IMR-90 (cell line): ENCODE measurements around the gene SYNE1. TPM values are rescaled to one million over a fixed set of nuclear protein-coding genes. Genes with fewer than 3 reads are reported as not detected.

Source experiments
- ATAC-seq: fragments of 200-7000 bp; cut with Tn5 transposase; 2 replicates; pipeline ENCODE4 v1.9.1; 2020; ENCODE audit warnings: low read depth, mild to moderate bottlenecking, moderate library complexity
- BruUV-seq: library from RNA; stranded (reverse); fragments of 400-500 nt; replicated peaks from 2 replicates; lab custom pipeline; 2021; lab: Mats Ljungman, UMichigan
- CTCF ChIA-PET: fragments of 300-600 bp; formaldehyde crosslinking; extraction: SDS; loops from one replicate; lab custom pipeline; 2021; ENCODE audit warnings: antibody characterized with exemption; lab: Yijun Ruan, JAX
- POLR2A ChIA-PET: fragments of 300-600 bp; sonication (Branson Sonifier 250); formaldehyde crosslinking; loops from one replicate; lab custom pipeline; 2022; ENCODE audit warnings: antibody characterized with exemption; ENCODE audit not compliant: unreplicated experiment; lab: Charles Lee
- DNase-seq: peaks from one replicate; pipeline ENCODE4 v3.0.0; 2013
- H2AFZ ChIP-seq: replicated peaks from 2 replicates; pipeline ENCODE3; 2013; ENCODE audit warnings: low read length, mild to moderate bottlenecking; ENCODE audit not compliant: poor library complexity
- H2AK5ac ChIP-seq: 2 replicates; pipeline ENCODE4 v1.6.1; 2013; ENCODE audit warnings: low read depth, low read length, inconsistent platforms
- H2AK9ac ChIP-seq: replicated peaks from 2 replicates; pipeline ENCODE3; 2013; ENCODE audit warnings: mild to moderate bottlenecking, low read depth, low read length, moderate library complexity; ENCODE audit not compliant: poor library complexity
- H2BK120ac ChIP-seq: 2 replicates; pipeline ENCODE4 v1.6.1; 2013; ENCODE audit warnings: low read depth, low read length, inconsistent platforms
- H2BK15ac ChIP-seq: 3 replicates; pipeline ENCODE4 v1.6.1; 2013; ENCODE audit warnings: low read depth, low read length, inconsistent platforms
- H2BK20ac ChIP-seq: 2 replicates; pipeline ENCODE4 v1.6.1; 2013; ENCODE audit warnings: low read depth, mild to moderate bottlenecking, inconsistent platforms, low read length, moderate library complexity
- H2BK5ac ChIP-seq: 2 replicates; pipeline ENCODE4 v1.6.1; 2013; ENCODE audit warnings: mild to moderate bottlenecking, low read depth, low read length, inconsistent platforms; ENCODE audit not compliant: poor library complexity, severe bottlenecking
- H3K14ac ChIP-seq: replicated peaks from 2 replicates; pipeline ENCODE4 v1.6.1; 2013; ENCODE audit warnings: low read depth, low read length, inconsistent platforms
- H3K18ac ChIP-seq: 2 replicates; pipeline ENCODE4 v1.6.1; 2013; ENCODE audit warnings: low read depth, low read length, control low read depth
- H3K23ac ChIP-seq: 2 replicates; pipeline ENCODE4 v1.6.1; 2013; ENCODE audit warnings: low read depth, low read length, inconsistent platforms
- H3K27ac ChIP-seq: 2 replicates; pipeline ENCODE4 v1.5.1; 2013; ENCODE audit warnings: mild to moderate bottlenecking, control low read depth, low read length; ENCODE audit not compliant: insufficient read depth
- H3K27me3 ChIP-seq: 2 replicates; pipeline ENCODE4 v1.6.1; 2013; ENCODE audit warnings: low read length; ENCODE audit not compliant: control insufficient read depth, insufficient read depth
- H3K36me3 ChIP-seq: 2 replicates; pipeline ENCODE4 v1.6.1; 2013; ENCODE audit warnings: low read length, mixed read lengths; ENCODE audit not compliant: control insufficient read depth, insufficient read depth
- H3K4ac ChIP-seq: 2 replicates; pipeline ENCODE4 v1.6.1; 2013; ENCODE audit warnings: low read depth, low read length, inconsistent platforms
- H3K4me1 ChIP-seq: 2 replicates; pipeline ENCODE4 v1.6.1; 2013; ENCODE audit warnings: low read length, mixed read lengths; ENCODE audit not compliant: control insufficient read depth, insufficient read depth
- H3K4me2 ChIP-seq: 2 replicates; pipeline ENCODE4 v1.6.1; 2013; ENCODE audit warnings: low read depth, mild to moderate bottlenecking, control low read depth, low read length, moderate library complexity
- H3K4me3 ChIP-seq: 2 replicates; pipeline ENCODE4 v1.5.1; 2013; ENCODE audit warnings: low read depth, mild to moderate bottlenecking, control low read depth, low read length, moderate library complexity; ENCODE audit not compliant: insufficient read depth
- H3K56ac ChIP-seq: 2 replicates; pipeline ENCODE4 v1.6.1; 2013; ENCODE audit warnings: low read length, inconsistent platforms; ENCODE audit not compliant: insufficient read depth; ENCODE audit errors: extremely low read depth
- H3K79me1 ChIP-seq, 2 experiments: 2 replicates each; pipeline ENCODE4 v1.6.1; 2013; ENCODE audit warnings: low read length in 2 of 2, inconsistent platforms in 1 of 2, low read depth in 1 of 2
- H3K9ac ChIP-seq: 2 replicates; pipeline ENCODE4 v1.6.1; 2013; ENCODE audit warnings: low read depth, low read length, control low read depth
- H3K9me1 ChIP-seq: 2 replicates; pipeline ENCODE4 v1.6.1; 2013; ENCODE audit warnings: low read length, inconsistent platforms; ENCODE audit not compliant: insufficient read depth
- H3K9me3 ChIP-seq: 2 replicates; pipeline ENCODE4 v1.6.1; 2013; ENCODE audit warnings: low read length; ENCODE audit not compliant: control insufficient read depth, insufficient read depth
- H4K20me1 ChIP-seq: 2 replicates; pipeline ENCODE4 v1.6.1; 2013; ENCODE audit warnings: low read length, inconsistent platforms; ENCODE audit not compliant: insufficient read depth
- H4K5ac ChIP-seq: 2 replicates; pipeline ENCODE4 v1.6.1; 2013; ENCODE audit warnings: mild to moderate bottlenecking, low read depth, low read length, control low read depth
- H4K8ac ChIP-seq, 2 experiments: 2 replicates each; pipeline ENCODE4 v1.6.1; 2013; ENCODE audit warnings: low read depth in 2 of 2, low read length in 2 of 2, control low read depth in 1 of 2, inconsistent platforms in 1 of 2
- H4K91ac ChIP-seq: 2 replicates; pipeline ENCODE4 v1.6.1; 2013; ENCODE audit warnings: low read depth, low read length, inconsistent platforms; ENCODE audit not compliant: insufficient read depth
- CHD1 ChIP-seq: IDR thresholded peaks from 2 replicates; pipeline ENCODE4 v1.6.1; 2012; ENCODE audit warnings: low read depth, low read length, improper control_type of control experiment
- MAFK ChIP-seq: IDR thresholded peaks from 2 replicates; pipeline ENCODE4 v1.6.1; 2012; ENCODE audit warnings: low read depth, low read length, improper control_type of control experiment
- POLR2A ChIP-seq: IDR thresholded peaks from 2 replicates; pipeline ENCODE4 v1.6.1; 2012; ENCODE audit warnings: mild to moderate bottlenecking, low read depth, low read length
- RCOR1 ChIP-seq: IDR thresholded peaks from 2 replicates; pipeline ENCODE4 v1.6.1; 2012; ENCODE audit warnings: mild to moderate bottlenecking, low read length, improper control_type of control experiment; ENCODE audit not compliant: insufficient replicate concordance
- SMC3 ChIP-seq: fragments of 150-350 bp; IDR thresholded peaks from 2 replicates; pipeline ENCODE4 v1.6.1; 2016; ENCODE audit warnings: low read depth, mild to moderate bottlenecking, antibody characterized with exemption, low read length, moderate library complexity
- WGBS, 2 experiments: methylation state at CpG; one replicate each; pipeline versions ENCODE4 v1.1.5 to v1.1.7; 2013; ENCODE audit warnings: missing lambda C conversion rate in 2 of 2; ENCODE audit not compliant: insufficient read length in 1 of 2; ENCODE audit errors: extremely low coverage in 2 of 2; 5-methylcytosine and 5-hydroxymethylcytosine counted together
- dilution Hi-C: fragments of 300-500 bp; cut with HindIII; formaldehyde crosslinking; loops from one replicate; pipeline ENCODE4 v1.14.3; 2018; ENCODE audit warnings: low sequenced_read_pairs; ENCODE audit not compliant: unreplicated experiment
- in situ Hi-C: fragments of 300-500 bp; cut with MboI; formaldehyde crosslinking; loops from 3 replicates; pipeline ENCODE4 v1.14.3; 2019; ENCODE audit warnings: low sequenced_read_pairs, inconsistent platforms, mixed read lengths
- intact Hi-C: fragments of 100-400 bp; cut with micrococcal nuclease; formaldehyde crosslinking; loops from 2 replicates; pipeline ENCODE4 v1.10.0; 2022
- polyA plus RNA-seq, 3 experiments: library from polyadenylated mRNA; depleted of rRNA; stranded (reverse); fragments of >200 nt; gene quantifications; 2 replicates each; pipeline ENCODE4 v1.2.3, GENCODE V29; 2012; ENCODE audit warnings: low replicate concordance in 1 of 3
- total RNA-seq: library from RNA; depleted of rRNA; stranded (reverse); fragments of >200 nt; gene quantifications from 2 replicates; pipeline ENCODE4 v1.2.3, GENCODE V29; 2012
- TF ChIP-seq, protein P1 (sequence below): conservative IDR thresholded peaks from 2 replicates; pipeline ENCODE4 v1.5.1; 2012; ENCODE audit warnings: mild to moderate bottlenecking, low read depth, low read length, improper control_type of control experiment

SYNE1 gene
- total and polyA plus RNA-seq, 2 of the 4 experiments (the other 2 are of a cell fraction), result 34.1 to 159 TPM

- Histone ChIP-seq H3K9ac (no peak overlapping the region), H3K18ac (no peak overlapping the region)
- CTCF ChIA-PET, result interaction anchor here (1.0 kb wide), 1 partner anchor 366 kb away, joined by 3 read pairs; no protein-coding TSS in a partner anchor
Measured at GRCh38 chr6:152130441-152130840, 506.7 kb downstream of the SYNE1 start.

More at GRCh38 chr6:152130441-152130840, 506.7 kb downstream of the SYNE1 start:
- no peak overlapping the region for H4K5ac ChIP-seq
- no peak overlapping the region for H3K23ac ChIP-seq
- dilution Hi-C loops, result no loop called here
- no peaks in the 10 kb centered on the region for H3K27me3 ChIP-seq
- no peaks in the 10 kb centered on the region for H3K9me3 ChIP-seq
- H2AK9ac ChIP-seq, result no peak overlapping the region
- no peak overlapping the region for H4K8ac ChIP-seq
- no peak overlapping the region for H3K4me2 ChIP-seq
- H2BK20ac ChIP-seq, result no peak overlapping the region
- H3K9me1 ChIP-seq, result peaks cover 6% of the 10 kb centered on the region; the same call in 1 of the 2 replicates
- H3K36me3 ChIP-seq, result peaks cover 28% of the 10 kb centered on the region
- H3K27ac ChIP-seq, result no peak overlapping the region
- no peak overlapping the region for H4K91ac ChIP-seq
- H3K4ac ChIP-seq, result no peak overlapping the region
- no TSS peak for BruUV-seq
- H2AK5ac ChIP-seq, result no peak overlapping the region
- TF ChIP-seq SMC3, result no peak
- TF ChIP-seq MAFK, result no peak
- TF ChIP-seq, protein P1, sequence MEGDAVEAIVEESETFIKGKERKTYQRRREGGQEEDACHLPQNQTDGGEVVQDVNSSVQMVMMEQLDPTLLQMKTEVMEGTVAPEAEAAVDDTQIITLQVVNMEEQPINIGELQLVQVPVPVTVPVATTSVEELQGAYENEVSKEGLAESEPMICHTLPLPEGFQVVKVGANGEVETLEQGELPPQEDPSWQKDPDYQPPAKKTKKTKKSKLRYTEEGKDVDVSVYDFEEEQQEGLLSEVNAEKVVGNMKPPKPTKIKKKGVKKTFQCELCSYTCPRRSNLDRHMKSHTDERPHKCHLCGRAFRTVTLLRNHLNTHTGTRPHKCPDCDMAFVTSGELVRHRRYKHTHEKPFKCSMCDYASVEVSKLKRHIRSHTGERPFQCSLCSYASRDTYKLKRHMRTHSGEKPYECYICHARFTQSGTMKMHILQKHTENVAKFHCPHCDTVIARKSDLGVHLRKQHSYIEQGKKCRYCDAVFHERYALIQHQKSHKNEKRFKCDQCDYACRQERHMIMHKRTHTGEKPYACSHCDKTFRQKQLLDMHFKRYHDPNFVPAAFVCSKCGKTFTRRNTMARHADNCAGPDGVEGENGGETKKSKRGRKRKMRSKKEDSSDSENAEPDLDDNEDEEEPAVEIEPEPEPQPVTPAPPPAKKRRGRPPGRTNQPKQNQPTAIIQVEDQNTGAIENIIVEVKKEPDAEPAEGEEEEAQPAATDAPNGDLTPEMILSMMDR, result no peak
- no peak for TF ChIP-seq CHD1
- no peak for TF ChIP-seq RCOR1
- TF ChIP-seq POLR2A, result no peak
- H3K4me1 ChIP-seq, result peaks cover 8% of the 10 kb centered on the region
- POLR2A ChIA-PET, result no interaction called here
- in situ Hi-C loops, result loop anchor here (25.0 kb wide), 1 partner anchor 693 kb away; no protein-coding TSS in a partner anchor
- intact Hi-C loops, result no loop called here
- no peaks in the 10 kb centered on the region for H4K20me1 ChIP-seq
- peaks cover 0 to 6% of the 10 kb centered on the region in 2 experiments; a peak in 1 of 4 replicates for H3K79me1 ChIP-seq
- H2AFZ ChIP-seq, result no peak overlapping the region
- WGBS, 2 experiments, result no CpG with 5 or more reads among the region's 2 CpGs
- ATAC-seq (no peak), DNase-seq (no peak)
- H3K4me3 ChIP-seq, result no peak overlapping the region
- H3K14ac ChIP-seq, result no peak overlapping the region
- no peak overlapping the region for H3K56ac ChIP-seq
- H2BK5ac ChIP-seq, result peak overlapping the region; percentile 44
- H2BK15ac ChIP-seq, result no peak overlapping the region
- H2BK120ac ChIP-seq, result no peak overlapping the region
